ENCODE measurements around the gene IFNA2.

- TF ChIP-seq CTCF (IDR thresholded peaks at IDR 0.05; ENCODE audit: insufficient read depth, low read depth, low read length): no peak
- no peak for TF ChIP-seq EZH2 (IDR thresholded peaks at IDR 0.05; ENCODE audit: insufficient read depth, low read length)
Measured at GRCh38 chr9:21404146-21404545, 18.9 kb upstream of the IFNA2 start.
